ES-I3 (cell line): ENCODE data around the gene NPM3.

Experiments used
- H3K36me3 ChIP-seq: 2 replicates; pipeline ENCODE4 v1.6.1; 2013; ENCODE audit warnings: mild to moderate bottlenecking, low read length, control low read depth, moderate library complexity; ENCODE audit not compliant: insufficient read depth
- H3K4me1 ChIP-seq: 2 replicates; pipeline ENCODE4 v1.6.1; 2013; ENCODE audit warnings: mild to moderate bottlenecking, control low read depth, low read length; ENCODE audit not compliant: insufficient read depth
- H3K9ac ChIP-seq: 2 replicates; pipeline ENCODE4 v1.6.1; 2013; ENCODE audit warnings: low read depth, mild to moderate bottlenecking, low read length, moderate library complexity
- H3K9me3 ChIP-seq: 2 replicates; pipeline ENCODE4 v1.6.1; 2013; ENCODE audit warnings: mild to moderate bottlenecking, low read length, moderate library complexity; ENCODE audit not compliant: control insufficient read depth, insufficient read depth

The NPM3 gene

DNA sequence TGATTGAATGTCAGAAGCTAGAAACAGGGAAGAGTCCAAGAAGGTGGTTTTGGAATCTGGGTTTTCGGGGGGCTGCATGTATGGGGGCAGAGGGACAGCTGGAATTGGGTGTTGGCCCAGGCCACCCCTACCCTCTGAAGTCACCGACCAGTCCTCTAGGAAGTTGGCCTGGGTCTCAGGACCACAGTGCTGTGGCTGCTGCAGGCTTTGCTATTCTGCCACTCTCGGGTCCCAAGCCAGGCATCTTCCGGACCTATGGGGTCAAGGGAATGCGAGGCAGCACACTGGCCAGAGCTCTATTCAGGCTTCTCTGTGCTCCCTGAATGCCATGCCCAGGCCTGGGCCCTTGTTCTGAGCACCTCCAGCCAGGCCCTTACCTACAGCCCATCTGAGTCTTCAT is 20.5 kb downstream of the NPM3 start:
- Histone ChIP-seq H3K9me3 (no peaks in the 10 kb centered on the region), H3K4me1 (peaks cover 11% of the 10 kb centered on the region), H3K36me3 (no peaks in the 10 kb centered on the region), H3K9ac (no peak overlapping the region)

DNA sequence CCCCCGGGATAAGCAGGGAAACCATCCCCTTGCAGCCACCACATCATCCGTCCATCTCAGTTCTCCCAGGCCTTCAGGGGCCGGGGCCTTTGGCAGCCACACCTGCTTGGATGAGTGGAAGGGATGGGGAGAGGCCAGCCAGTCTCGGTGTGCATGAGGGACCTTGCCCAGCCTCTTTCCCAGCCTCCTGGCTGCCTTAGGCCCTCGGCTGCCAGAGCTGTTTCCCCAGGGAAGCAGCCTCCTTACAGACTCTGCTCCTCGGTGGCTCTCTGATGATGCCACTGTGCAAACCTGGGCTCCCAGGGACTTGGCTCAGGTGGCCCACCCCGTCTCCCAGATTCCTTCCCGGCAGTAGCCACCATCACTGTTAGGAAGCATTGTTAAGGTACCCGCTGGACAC is 22.0 kb downstream of the NPM3 start:
- Histone ChIP-seq H3K4me1 (peaks cover 11% of the 10 kb centered on the region), H3K9me3 (no peaks in the 10 kb centered on the region), H3K9ac (no peak overlapping the region), H3K36me3 (no peaks in the 10 kb centered on the region)

DNA sequence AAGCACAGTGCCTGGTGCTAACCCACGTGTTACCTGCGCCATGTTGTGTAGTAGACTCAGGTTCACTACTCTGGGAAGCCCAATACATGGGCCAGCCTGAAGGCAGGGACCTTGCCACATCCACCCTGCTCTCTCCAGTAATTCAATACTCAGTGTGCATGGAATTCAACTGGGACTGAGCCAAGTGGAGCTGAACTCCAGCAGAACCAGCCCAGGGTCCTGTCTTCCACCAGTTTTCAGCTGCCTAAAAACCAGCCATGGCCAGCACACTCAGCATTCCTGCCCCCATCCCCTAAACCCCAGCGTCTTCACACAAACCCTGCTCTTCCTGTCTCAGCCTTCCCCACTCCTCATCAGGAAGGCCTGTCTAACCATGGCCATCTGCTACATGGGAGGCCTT is 22.7 kb downstream of the NPM3 start:
- Histone ChIP-seq H3K4me1 (peaks cover 11% of the 10 kb centered on the region), H3K9me3 (no peaks in the 10 kb centered on the region), H3K9ac (no peak overlapping the region), H3K36me3 (no peaks in the 10 kb centered on the region)

DNA sequence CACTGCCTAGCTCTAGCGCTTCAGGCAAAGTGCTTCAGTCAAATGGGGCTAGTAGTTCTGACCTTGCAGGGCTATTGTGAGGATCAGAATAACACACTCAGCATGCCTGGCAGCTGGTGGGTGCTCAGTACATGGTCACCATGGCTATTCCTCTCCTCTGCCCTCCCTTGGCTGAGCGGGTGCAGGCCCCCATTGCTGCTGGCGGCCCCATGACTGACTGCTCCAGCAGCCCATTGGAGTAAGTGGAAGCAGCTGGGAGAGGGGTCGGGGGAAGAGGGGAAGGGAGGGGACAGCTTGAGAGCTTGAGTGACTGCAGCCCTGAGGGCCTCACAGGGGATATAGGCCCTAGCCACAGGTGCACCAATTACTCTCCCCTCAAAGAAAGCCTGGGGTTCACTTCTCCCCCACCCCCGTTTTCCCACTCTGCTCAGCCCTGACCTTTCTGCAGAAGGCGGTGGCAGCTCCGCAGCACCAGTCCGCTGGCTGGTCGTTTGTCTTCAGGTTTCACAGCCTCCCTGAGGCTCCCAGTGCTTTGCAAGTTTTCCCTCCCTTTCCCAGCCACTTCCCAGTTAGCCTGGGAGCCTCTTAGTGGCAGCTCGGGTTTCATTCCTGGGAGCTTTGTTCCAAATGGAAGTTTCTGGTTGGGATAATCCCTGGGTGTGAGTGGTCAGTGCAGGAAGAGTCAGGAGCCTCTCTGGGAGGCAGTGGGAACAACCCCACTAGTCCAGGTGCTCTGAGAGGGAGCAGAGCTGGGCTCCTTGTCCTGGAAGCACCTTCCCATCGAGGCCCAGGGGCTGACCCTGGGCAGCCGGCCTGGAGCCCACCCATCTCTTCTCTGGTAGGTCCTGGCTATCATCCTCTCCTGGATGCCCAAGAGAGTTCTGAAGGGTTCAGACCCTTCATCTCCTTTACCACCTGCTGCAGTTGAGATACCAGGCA is 23.7 kb downstream of the NPM3 start:
- no peaks in the 10 kb centered on the region for H3K9me3 ChIP-seq
- H3K36me3 ChIP-seq, result no peaks in the 10 kb centered on the region
- H3K9ac ChIP-seq, result no peak overlapping the region
- H3K4me1 ChIP-seq, result peaks cover 11% of the 10 kb centered on the region

DNA sequence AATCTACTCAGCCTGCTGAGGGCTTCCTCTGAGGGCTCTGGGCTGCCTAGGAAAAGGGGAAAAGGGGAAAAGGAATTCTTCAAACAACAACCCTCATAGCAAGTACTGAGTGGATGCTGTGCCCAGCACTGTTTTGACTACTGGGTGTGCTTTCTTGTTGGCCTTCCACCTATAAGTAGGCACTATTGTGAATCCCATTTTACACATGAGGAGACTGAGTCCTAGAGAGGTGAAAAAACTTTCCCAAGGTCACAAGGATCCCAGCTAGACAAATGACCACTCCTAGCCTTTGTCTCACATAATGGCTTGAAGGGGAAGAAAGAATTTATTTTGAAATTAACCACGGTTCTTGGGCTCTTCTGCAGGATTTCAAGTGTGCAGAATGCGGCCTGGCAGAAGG is 24.4 kb downstream of the NPM3 start:
- Histone ChIP-seq H3K9ac (no peak overlapping the region), H3K4me1 (peaks cover 11% of the 10 kb centered on the region), H3K36me3 (no peaks in the 10 kb centered on the region), H3K9me3 (no peaks in the 10 kb centered on the region)

DNA sequence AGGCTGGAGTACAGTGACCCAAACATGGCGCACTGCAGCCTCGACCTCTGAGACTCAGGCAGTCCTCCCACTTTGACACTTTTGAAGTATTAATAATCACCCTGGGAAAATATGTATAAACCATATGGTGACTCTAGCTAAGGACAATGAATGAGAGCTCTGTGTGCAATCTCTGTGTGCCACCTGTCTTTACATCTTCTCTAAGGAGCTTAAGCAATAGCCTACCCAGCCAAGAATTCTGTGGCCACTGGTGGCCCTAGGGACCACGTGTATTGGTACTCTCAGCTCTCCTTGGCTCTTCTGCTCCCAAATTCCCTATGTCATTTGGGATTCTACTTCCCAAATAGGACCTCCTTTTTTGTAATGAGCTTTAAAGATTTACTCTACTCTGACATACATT is 31.0 kb downstream of the NPM3 start:
- Histone ChIP-seq H3K9ac (no peak overlapping the region), H3K9me3 (no peaks in the 10 kb centered on the region), H3K36me3 (no peaks in the 10 kb centered on the region), H3K4me1 (peaks cover 17% of the 10 kb centered on the region)

DNA sequence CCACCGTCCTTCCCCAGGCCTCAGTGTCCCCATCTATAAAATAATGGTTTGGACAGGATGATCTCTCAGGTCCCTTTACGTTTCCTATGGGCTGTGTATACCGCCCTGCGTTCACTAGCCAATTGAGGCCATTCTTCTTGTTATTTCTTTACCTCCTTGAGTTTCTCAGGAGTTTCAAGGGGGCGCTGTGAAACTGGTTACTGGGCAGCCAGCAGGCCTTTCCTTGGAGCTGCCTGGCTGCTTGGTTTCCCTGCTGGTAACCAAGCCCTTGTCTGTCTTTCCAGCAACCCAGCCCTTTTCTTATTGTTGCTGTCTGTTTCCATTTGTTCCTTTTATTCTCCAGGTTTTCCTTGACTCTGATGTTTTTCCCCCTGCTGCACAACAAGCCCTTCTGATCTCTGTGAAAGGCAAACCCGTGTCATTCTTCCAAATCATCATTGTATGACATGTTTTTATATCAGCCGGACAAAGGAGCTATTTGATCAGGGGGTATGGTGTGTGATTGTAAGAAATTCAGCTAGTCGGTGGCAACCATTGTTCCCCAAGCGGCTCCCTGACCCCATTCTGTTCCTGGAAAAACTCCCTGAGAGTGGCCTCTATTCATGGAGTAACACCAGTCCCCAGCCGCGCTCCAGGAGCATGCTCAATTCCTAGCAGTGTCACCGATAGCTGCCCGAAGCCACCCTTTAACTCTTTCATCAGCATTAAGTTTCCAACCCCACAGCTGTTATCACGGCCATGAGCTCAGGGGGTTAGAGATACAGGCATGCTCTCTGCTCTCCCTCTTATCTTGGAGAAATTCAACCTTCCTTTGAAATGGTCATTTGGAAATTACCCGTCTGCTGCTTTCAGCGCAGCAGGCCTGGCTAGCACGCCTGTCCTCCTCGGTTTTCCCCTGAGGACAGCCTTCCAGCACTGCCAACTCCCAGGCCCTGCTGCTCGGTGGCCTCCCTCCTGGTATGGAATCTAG is 33.9 kb downstream of the NPM3 start:
- Histone ChIP-seq H3K9ac (no peak overlapping the region), H3K36me3 (no peaks in the 10 kb centered on the region), H3K4me1 (peaks cover 17% of the 10 kb centered on the region), H3K9me3 (no peaks in the 10 kb centered on the region)

DNA sequence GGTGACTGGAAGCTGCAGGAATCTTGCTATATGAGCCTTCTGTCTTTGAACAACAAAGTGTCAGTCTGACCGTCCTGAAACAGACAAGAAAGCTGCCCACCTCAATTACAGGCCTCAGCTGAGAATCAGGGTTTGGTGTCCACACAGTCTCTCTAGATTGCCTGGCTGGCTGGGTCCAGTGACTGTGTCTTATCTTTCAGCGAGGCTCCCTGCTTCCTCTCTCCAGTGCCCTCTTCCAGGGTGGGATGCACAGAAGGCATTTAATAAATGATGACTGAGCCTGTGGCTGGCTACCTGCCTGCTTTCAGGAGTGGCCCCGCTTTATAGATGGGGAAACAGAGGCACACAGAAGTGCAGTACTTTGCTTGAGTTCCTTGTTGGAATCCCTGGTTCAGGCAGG is 34.8 kb downstream of the NPM3 start:
- Histone ChIP-seq H3K4me1 (peaks cover 17% of the 10 kb centered on the region), H3K9me3 (no peaks in the 10 kb centered on the region), H3K36me3 (no peaks in the 10 kb centered on the region), H3K9ac (no peak overlapping the region)

DNA sequence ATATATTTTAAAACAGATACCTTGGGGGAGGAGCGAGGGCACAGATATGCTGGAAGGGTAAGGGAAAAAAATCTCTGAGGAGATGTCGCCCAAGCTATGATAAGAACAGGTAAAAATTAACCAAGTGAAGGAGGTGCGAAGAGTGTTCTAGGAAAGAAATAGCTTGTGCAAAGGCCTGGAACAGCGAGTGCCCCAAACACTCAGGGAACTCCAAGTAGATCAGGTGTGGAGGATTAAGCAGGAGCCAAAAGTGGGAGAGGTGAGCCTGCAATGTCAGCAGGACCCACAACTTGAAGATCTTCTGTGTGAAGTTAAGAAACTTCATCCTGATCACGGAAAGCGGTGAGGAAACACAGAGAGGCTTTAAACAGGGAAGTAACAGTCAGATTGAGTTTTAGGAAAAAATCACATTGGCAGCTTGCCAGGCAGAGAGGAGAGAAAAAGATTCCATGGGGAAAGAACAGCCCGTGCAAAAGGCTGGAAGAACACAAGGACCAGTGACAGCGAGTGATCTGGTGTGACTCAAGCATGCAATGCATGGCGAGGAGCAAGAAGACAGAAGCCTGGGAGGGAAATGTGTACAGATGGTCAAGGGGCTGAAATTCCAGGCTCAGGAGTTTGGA is 38.1 kb downstream of the NPM3 start:
- peaks cover 17% of the 10 kb centered on the region for H3K4me1 ChIP-seq
- H3K9me3 ChIP-seq, result no peaks in the 10 kb centered on the region
- no peak overlapping the region for H3K9ac ChIP-seq
- no peaks in the 10 kb centered on the region for H3K36me3 ChIP-seq

DNA sequence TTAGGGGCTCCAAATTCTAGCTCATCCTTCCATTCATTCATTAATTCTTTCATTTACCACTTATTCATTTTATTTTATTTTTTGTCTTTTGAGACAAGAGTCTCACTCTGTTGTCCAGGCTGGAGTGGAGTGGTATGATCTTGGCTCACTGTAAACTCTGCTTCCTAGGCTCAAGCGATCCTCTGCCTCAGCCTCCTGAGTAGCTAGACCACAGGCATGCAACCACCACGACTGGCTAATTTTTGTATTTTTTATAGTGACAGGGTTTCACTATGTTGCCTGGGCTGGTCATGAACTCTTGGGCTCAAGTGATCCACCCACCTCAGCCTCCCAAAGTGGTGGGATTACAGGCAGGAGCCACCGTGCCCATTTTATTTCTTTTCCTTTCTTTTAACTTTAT is 39.0 kb downstream of the NPM3 start:
- Histone ChIP-seq H3K9me3 (no peaks in the 10 kb centered on the region), H3K36me3 (no peaks in the 10 kb centered on the region), H3K9ac (no peak overlapping the region), H3K4me1 (peaks cover 12% of the 10 kb centered on the region)

DNA sequence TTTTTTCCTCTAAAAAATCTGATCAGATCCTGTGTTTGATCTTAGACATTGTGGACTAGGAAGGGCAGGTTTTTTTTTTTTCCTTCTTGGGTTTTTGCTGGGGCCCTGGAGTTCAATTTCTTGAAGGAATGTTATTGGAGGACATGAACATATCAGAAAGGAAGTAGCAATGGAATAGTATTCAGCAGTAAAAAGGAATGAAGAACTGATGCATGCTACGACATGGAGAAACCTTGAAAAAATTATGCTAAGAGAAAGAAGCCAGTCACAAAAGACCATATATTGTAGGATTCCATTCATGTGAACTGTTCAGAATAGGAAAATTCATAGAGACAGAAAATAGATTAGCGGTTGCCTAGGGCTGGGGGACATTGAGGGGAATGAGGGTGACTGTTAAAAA is 41.3 kb downstream of the NPM3 start:
- no peaks in the 10 kb centered on the region; the same call in 1 of the 2 replicates for H3K4me1 ChIP-seq
- no peak overlapping the region for H3K9ac ChIP-seq
- H3K9me3 ChIP-seq, result no peaks in the 10 kb centered on the region
- H3K36me3 ChIP-seq, result no peaks in the 10 kb centered on the region

DNA sequence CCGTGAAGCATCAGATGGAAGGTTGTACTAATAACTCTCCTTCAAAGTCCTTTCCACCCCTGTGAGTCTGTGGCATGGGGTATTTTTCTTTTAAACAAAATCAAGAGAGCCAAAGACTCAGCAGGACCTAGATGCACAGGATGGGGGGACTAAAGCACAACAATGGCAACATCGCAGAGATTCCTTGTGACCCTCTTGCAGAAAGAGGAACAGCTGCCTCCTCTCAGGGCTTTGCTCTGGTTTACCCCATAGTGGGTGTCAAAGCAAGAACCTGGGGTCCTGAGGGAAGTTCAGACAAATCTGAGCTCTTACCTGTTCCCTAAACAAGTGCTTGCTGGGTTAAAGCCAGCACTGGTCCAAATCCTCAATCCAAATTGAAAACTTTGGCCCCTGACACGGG is 46.6 kb downstream of the NPM3 start:
- peaks cover 4% of the 10 kb centered on the region; the same call in 1 of the 2 replicates for H3K4me1 ChIP-seq
- no peak overlapping the region for H3K9ac ChIP-seq
- no peaks in the 10 kb centered on the region for H3K36me3 ChIP-seq
- no peaks in the 10 kb centered on the region for H3K9me3 ChIP-seq

DNA sequence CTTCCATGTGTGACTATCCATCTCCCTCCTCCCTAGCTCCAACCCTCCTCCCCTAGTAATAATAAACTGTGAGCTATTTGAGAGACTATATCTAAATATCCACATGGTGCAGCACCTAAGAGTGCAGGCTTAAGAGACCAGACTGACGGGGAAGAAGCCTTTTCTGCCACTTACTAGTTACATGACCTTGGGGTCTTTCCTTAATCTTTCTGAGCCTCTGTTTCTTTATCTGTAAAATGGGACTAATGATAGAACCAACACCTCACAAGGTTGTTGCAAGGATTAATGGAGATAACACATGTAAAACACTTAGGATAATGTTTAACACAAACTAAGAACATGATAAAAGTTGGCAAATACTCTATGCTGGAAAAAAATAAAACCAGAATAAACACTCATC is 51.1 kb downstream of the NPM3 start:
- Histone ChIP-seq H3K36me3 (no peaks in the 10 kb centered on the region), H3K4me1 (0 out of 2 replicates have a peak, but pooled peaks cover 4% of the 10 kb centered on the region), H3K9ac (no peak overlapping the region), H3K9me3 (no peaks in the 10 kb centered on the region)
